ENCODE measurements around the gene HSPA1B.
"Not testable (repeated sequence)": the region's sequence is repeated elsewhere in the genome, so short reads cannot be mapped to it uniquely, and the experiment has no call there.

Gene HSPA1B

DNA sequence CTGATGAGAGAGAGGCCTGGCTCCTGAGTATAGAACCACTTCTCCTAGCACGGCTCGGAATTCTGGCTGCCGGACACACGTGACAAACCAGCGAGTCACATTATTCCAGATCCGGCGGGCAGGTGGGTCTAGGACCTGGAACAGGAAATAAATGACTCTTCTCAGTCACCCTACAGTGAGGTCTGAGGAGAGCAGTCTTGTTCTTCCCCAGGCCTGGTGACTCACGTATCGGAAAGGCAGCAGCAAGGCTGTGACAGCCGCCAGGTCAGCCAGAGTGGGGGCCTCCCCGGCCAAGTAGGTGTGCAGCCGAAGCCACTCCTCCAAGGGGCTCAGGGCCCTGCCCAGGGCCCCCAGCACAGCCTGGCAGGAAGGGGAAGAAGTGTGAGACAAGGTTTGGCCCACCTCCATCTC lies 34.8 kb upstream of the HSPA1B start:
- FAIRE-seq, result no peak
- no peak for DNase-seq (ENCODE audit: insufficient read length, low spot score)
- TF ChIP-seq CTCF (IDR thresholded peaks at IDR 0.05; ENCODE audit: insufficient read depth, missing control alignments), result no peak

- FAIRE-seq; DNase-seq (ENCODE audit: insufficient read length, low spot score): not testable (repeated sequence)
Observed at GRCh38 chr6:31793927-31794245, 33.7 kb upstream of the HSPA1B start.

- TF ChIP-seq CTCF (IDR thresholded peaks at IDR 0.05; ENCODE audit: insufficient read depth, missing control alignments), result no peak
- DNase-seq (ENCODE audit: insufficient read length, low spot score), result peak; percentile 55
- no peak for FAIRE-seq
Observed at GRCh38 chr6:31794294-31794865, 33.2 kb upstream of the HSPA1B start.

DNA sequence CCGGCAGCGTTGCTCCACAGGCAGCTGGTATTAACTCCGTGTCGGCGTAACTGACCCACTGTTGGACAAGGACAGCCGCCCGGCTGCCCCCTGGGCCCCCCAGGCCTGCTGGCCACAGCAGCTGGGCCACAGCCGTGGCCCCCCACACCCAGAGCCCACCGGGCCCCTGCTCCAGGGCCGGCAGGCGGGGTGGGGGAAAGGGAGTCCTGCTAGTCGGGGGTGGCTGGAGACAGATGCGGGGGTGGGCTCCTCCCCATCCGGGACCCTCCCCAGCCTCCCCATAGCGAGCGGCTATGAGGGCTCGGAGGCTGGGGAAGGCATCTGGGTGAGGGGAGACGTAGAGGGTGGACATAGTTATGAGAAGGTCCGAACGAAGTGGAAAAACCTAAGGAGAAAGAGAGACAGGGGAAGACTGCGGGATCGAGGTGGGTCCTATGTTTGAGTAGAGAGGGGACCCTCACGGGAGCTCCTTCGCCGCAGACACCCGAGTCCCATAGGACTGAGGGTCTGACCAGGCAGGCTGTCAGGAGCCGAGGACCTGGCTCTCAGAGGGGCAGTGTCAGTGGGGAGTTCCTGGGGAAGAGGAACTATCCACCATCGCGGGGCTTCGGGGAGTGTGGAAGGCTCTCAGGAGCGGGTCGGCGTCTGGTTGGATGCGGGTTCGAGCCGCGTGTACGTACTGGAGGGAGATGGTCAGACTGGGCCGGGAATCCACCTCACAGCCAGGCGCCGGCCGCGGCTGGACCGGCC lies 32.5 kb upstream of the HSPA1B start:
- DNase-seq (ENCODE audit: insufficient read length, low spot score) (no peak), FAIRE-seq (no peak)
- no peak for TF ChIP-seq CTCF (IDR thresholded peaks at IDR 0.05; ENCODE audit: insufficient read depth, missing control alignments)

DNA sequence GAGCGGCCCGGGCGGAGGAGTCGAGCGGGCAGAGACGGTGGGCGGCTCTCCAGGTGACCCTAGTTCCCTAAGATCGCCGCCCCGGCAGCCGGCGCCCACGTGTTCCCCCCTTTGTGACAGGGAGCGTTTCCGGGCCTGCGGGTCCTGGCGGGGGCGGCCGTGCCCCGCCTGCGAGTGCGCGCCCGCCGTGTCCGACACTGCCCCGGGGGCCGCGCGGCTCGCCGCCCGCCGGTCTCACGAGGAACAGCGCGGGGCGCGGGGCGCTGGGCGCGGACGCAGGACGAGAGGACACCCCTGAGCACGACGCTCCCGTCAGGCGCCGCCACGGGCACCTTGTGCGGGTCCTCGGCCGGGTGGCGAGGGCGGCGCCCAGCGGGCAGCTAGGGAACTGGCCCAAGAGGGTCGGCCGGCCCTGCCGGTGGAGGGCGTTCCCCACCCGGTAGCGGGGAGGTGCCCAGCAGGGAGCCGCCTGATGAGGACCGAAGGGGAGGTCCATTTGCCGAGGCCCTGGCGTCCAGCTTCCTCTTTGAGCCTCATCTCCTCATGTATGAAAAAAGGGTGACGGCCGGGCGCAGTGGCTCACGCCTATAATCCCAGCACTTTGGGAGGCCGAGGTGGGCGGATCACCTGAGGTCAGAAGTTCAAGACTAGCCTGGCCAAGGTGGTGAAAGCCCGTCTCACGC lies 31.8 kb upstream of the HSPA1B start, which contains the start of gene VARS1:
TSS of gene VARS1 (minus strand) at position 137 of the 683 bp plus-strand sequence. CDS start 535 bp downstream, outside the sequence.
- peak; percentile 72 for TF ChIP-seq CTCF (IDR thresholded peaks at IDR 0.05; ENCODE audit: insufficient read depth, missing control alignments)
- no peak for FAIRE-seq

GRCh38 chr6:31796993-31797385 lies 30.5 kb upstream of the HSPA1B start:
- no peak for TF ChIP-seq CTCF (IDR thresholded peaks at IDR 0.05; ENCODE audit: insufficient read depth, missing control alignments)
- no peak for DNase-seq (ENCODE audit: insufficient read length, low spot score)
- FAIRE-seq, result no peak

More for the DNA sequence above, 31.8 kb upstream of the HSPA1B start, which contains the start of gene VARS1:
- peak; percentile 94 for DNase-seq (ENCODE audit: insufficient read length, low spot score)

DNA sequence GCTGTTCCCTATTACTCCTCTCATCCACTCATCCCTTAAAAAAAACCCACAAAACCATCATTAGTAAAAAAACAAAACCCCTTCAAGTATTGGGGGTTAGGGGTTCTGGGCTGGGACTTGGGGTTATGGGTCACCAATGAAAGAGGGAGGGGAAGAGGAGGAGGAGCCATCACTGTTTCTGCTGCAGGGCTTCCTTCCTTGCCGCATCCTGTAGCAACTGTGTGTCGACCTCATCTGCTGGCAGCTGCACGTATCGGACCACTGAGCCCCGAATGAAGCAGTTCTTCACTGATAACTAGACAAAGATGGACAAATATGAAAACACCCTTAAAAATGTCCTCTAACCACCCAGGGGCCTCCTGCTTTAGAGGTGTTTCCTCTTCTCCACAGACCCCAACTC lies 29.9 kb upstream of the HSPA1B start:
- DNase-seq (ENCODE audit: insufficient read length, low spot score), result no peak
- TF ChIP-seq CTCF (IDR thresholded peaks at IDR 0.05; ENCODE audit: insufficient read depth, missing control alignments), result no peak
- FAIRE-seq, result no peak

Measured in D721Med (cell line).